Prostate gland (tissue), 2 donors: Measurements from ENCODE around the gene SAXO1. TPM values are rescaled to one million over a fixed set of nuclear protein-coding genes. Genes with fewer than 3 reads are reported as not detected.

Source experiments
- DNase-seq: peaks from one replicate; pipeline ENCODE4 v3.0.0-alpha.2; 2019; ENCODE audit warnings: low spot score
- H3K27ac ChIP-seq, 2 donors: fragments of 200-600 bp; sonication (generic); 2 replicates each; pipeline ENCODE4 v1.5.1; 2017 to 2019
- H3K27me3 ChIP-seq: fragments of 200-600 bp; sonication (generic); replicated peaks from 2 replicates; pipeline ENCODE4 v1.5.1; 2019; ENCODE audit not compliant: insufficient read depth
- H3K36me3 ChIP-seq, 2 donors: fragments of 200-600 bp; sonication (generic); 1 replicate in 1 of 2; 2 replicates in 1 of 2; pipeline versions ENCODE4 v1.5.1 to v1.8.1; 2017 to 2019
- H3K4me1 ChIP-seq: fragments of 200-600 bp; sonication (generic); replicated peaks from 2 replicates; pipeline ENCODE4 v1.5.1; 2019
- H3K4me3 ChIP-seq, 2 donors: fragments of 200-600 bp; sonication (generic); 2 replicates each; pipeline ENCODE4 v1.5.1; 2017 to 2019
- H3K9me3 ChIP-seq: fragments of 200-600 bp; sonication (generic); 2 replicates; pipeline ENCODE4 v1.5.1; 2017
- POLR2A ChIP-seq: fragments of 450-650 bp; IDR thresholded peaks from one replicate; pipeline ENCODE4 v1.6.1; 2016; ENCODE audit warnings: antibody characterized with exemption, mild to moderate bottlenecking
- POLR2AphosphoS5 ChIP-seq: sonication (generic); formaldehyde crosslinking; IDR thresholded peaks from one replicate; pipeline ENCODE4 v1.6.1; 2017; ENCODE audit warnings: antibody characterized with exemption
- WGBS: methylation state at CpG from one replicate; pipeline ENCODE4 v1.1.5; 2018; 5-methylcytosine and 5-hydroxymethylcytosine counted together
- intact Hi-C: fragments of 100-400 bp; cut with DNase I; formaldehyde crosslinking; loops from one replicate; pipeline ENCODE4 v1.14.2; 2022
- total RNA-seq, 2 donors: library from RNA; depleted of rRNA; stranded (reverse); fragments of >200 nt; gene quantifications; one replicate each; pipeline ENCODE4 v1.1.0, GENCODE V29; 2016
- TF ChIP-seq, protein P1 (sequence below), 4 experiments: fragments of 200-600 bp in 2 of 4; fragments of 450-650 bp in 2 of 4; sonication (generic) in 2 of 4; IDR thresholded peaks; 1 replicate in 3 of 4; 2 replicates in 1 of 4; pipeline ENCODE4 v1.5.1; 2016 to 2019; ENCODE audit warnings: antibody characterized with exemption in 4 of 4, mild to moderate bottlenecking in 2 of 4, moderate library complexity in 2 of 4

Gene SAXO1
- total RNA-seq, 2 donors from 2014 or later, result 0.36 to 6.1 TPM

DNA sequence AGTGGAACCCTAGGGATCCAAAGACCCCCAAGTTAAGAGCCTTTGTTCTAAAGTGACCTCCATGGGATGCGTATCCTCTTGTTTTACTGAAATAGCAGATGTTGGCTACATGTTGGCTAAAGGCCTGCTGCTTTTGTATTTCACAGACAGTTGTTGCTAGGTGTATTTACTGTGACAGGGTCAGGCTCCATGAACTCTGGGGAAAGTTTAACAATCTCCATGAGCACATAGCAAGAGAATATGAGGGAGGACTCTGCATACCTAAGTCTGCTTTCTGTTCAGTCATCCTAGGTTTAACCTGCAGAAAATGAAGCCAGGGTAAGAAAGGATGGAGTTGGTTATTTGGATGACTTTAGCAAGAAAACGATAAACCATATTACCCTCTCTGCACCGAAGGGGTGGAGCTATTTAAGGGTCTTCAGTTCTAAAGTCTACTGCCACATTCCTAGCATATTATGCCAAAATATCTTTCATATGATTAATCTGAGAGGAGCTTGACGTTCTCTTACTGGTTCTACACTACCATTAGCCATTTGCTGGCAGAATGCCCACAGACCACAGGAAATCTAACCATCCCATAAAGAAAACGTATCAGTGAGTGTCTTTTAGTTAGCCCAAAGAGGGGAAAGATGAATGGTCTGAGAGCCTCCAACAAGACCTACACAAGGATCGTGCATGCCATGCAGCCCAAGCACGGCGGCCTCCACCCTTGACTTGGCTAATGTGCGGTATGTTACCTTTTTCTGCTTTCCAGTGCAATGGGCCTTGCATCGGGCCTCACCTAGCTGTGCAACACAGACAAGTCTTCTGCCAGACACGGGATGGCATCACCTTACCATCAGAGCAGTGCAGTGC, 127.8 kb downstream of the SAXO1 start:
- Histone ChIP-seq H3K4me1 (no peaks in the 10 kb centered on the region), H3K36me3 (no peaks in the 10 kb centered on the region), H3K27me3 (no peaks in the 10 kb centered on the region), H3K9me3 (no peaks in the 10 kb centered on the region), H3K4me3 (no peak overlapping the region), H3K27ac (no peak overlapping the region)
- WGBS, result 87% methylated on average over 11 of the region's 11 CpGs
- TF ChIP-seq, protein P1, sequence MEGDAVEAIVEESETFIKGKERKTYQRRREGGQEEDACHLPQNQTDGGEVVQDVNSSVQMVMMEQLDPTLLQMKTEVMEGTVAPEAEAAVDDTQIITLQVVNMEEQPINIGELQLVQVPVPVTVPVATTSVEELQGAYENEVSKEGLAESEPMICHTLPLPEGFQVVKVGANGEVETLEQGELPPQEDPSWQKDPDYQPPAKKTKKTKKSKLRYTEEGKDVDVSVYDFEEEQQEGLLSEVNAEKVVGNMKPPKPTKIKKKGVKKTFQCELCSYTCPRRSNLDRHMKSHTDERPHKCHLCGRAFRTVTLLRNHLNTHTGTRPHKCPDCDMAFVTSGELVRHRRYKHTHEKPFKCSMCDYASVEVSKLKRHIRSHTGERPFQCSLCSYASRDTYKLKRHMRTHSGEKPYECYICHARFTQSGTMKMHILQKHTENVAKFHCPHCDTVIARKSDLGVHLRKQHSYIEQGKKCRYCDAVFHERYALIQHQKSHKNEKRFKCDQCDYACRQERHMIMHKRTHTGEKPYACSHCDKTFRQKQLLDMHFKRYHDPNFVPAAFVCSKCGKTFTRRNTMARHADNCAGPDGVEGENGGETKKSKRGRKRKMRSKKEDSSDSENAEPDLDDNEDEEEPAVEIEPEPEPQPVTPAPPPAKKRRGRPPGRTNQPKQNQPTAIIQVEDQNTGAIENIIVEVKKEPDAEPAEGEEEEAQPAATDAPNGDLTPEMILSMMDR (IDR thresholded peaks at IDR 0.05), result no peak
- TF ChIP-seq POLR2AphosphoS5 (no peak), POLR2A (no peak)
- intact Hi-C loops, result no loop called here
- DNase-seq, result no peak

GRCh38 chr9:18903450-18903849, 129.6 kb downstream of the SAXO1 start:
- Histone ChIP-seq H3K36me3 (no peaks in the 10 kb centered on the region), H3K27me3 (no peaks in the 10 kb centered on the region), H3K4me3 (no peak overlapping the region), H3K9me3 (no peaks in the 10 kb centered on the region), H3K4me1 (no peaks in the 10 kb centered on the region), H3K27ac (no peak overlapping the region)
- 96% methylated on average over 2 of the region's 2 CpGs for WGBS
- intact Hi-C loops, result no loop called here
- TF ChIP-seq, protein P1 (IDR thresholded peaks at IDR 0.05), result no peak
- TF ChIP-seq POLR2AphosphoS5 (no peak), POLR2A (no peak)
- no peak for DNase-seq

- intact Hi-C loops, result no loop called here
- Histone ChIP-seq H3K27me3 (no peaks in the 10 kb centered on the region), H3K4me1 (no peaks in the 10 kb centered on the region), H3K4me3 (no peak overlapping the region), H3K9me3 (no peaks in the 10 kb centered on the region), H3K27ac (no peak overlapping the region), H3K36me3 (no peaks in the 10 kb centered on the region)
- 100% methylated on average over 2 of the region's 2 CpGs for WGBS
- DNase-seq, result no peak
- TF ChIP-seq POLR2AphosphoS5 (no peak), POLR2A (no peak)
- TF ChIP-seq, protein P1 (IDR thresholded peaks at IDR 0.05), result no peak
These were observed 136.4 kb downstream of the SAXO1 start for GRCh38 chr9:18896531-18897179.

GRCh38 chr9:18896004-18896403, 137.0 kb downstream of the SAXO1 start:
- H3K4me1 ChIP-seq, result no peaks in the 10 kb centered on the region
- no peak for DNase-seq
- no peaks in the 10 kb centered on the region for H3K27me3 ChIP-seq
- intact Hi-C loops, result no loop called here
- H3K4me3 ChIP-seq, result no peak overlapping the region
- TF ChIP-seq POLR2A, result no peak
- TF ChIP-seq, protein P1 (IDR thresholded peaks at IDR 0.05), result no peak
- TF ChIP-seq POLR2AphosphoS5, result no peak
- no peaks in the 10 kb centered on the region for H3K36me3 ChIP-seq
- no peak overlapping the region for H3K27ac ChIP-seq
- no peaks in the 10 kb centered on the region for H3K9me3 ChIP-seq
